ENCODE results near the gene DPP6.

DPP6 gene

DNA sequence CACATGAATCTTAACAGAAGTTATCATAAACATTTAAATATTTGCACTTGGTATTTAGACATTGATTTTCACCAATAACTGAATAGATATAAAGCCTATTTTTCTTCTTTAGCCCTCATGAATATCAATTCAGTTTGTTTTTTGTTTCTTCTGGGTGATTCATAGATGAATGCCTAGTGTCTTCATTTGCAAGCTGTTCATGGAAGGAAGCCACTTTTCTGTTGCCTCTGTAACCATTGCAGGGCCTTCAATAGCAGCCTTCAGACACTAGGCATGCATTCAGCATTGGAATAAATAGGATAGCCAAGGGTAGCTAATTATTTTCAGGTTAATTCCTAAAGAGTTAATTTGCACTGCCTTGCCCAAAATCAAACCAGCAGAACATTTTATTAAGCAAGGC is 375.3 kb downstream of the DPP6 start:
- H3K27ac ChIP-seq: no peak overlapping the region
- no peak for TF ChIP-seq CTCF (IDR thresholded peaks at IDR 0.05)
- H3K4me3 ChIP-seq: no peak overlapping the region
- no peak for DNase-seq (ENCODE audit: low spot score)

- TF ChIP-seq CTCF (IDR thresholded peaks at IDR 0.05): no peak
- Histone ChIP-seq H3K27ac (no peak overlapping the region), H3K4me3 (no peak overlapping the region)
- no peak for DNase-seq (ENCODE audit: low spot score)
Measured at GRCh38 chr7:154429666-154430404, 377.6 kb downstream of the DPP6 start.

DNA sequence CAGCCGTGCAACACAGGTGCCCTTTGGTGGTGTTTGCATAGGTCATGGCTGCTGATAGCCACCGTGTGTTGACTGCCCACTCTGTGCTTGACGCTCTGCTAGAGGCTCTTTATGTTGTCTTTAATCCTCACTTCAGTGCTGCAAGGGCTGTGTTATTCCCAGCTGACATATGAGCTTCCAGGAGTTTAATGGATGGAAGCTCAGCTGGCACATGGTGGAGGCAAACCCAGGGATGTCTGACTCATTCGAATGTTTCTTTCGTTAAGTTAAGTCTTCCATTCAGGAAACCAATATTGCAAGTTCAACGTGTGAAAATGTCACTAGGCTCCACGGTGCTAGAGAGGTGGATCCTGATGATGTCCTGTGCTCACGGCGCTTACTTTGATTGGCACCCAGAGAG is 378.4 kb downstream of the DPP6 start:
- DNase-seq (ENCODE audit: low spot score): no peak
- TF ChIP-seq CTCF (IDR thresholded peaks at IDR 0.05): no peak
- no peak overlapping the region for H3K27ac ChIP-seq
- no peak overlapping the region for H3K4me3 ChIP-seq

GRCh38 chr7:154431045-154431444 is 378.8 kb downstream of the DPP6 start:
- Histone ChIP-seq H3K4me3 (no peak overlapping the region), H3K27ac (no peak overlapping the region)
- no peak for TF ChIP-seq CTCF (IDR thresholded peaks at IDR 0.05)
- DNase-seq (ENCODE audit: low spot score): no peak

- H3K4me3 ChIP-seq: no peak overlapping the region
Measured at GRCh38 chr7:154433632-154434598, 381.7 kb downstream of the DPP6 start.

DNA sequence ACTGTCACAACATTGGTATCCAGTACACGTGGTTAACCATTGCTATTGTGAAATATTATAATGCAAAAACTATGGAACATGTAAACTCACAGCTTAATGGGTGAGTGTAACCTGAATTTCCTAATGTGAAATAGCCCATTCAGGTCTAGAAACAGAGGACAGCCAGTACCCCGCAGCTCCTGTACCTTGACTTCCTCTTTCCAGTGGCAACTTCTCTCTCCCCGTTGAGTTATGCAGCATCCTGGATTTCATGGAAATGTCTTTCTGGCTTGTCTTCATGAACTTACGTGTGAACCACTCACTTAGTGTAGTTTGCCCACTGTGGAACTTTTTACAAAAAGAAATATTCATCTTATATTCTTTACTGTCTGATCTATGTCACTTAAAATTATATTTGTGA is 384.4 kb downstream of the DPP6 start:
- Histone ChIP-seq H3K4me3 (no peak overlapping the region), H3K27ac (no peak overlapping the region)
- no peak for DNase-seq (ENCODE audit: low spot score)
- no peak for TF ChIP-seq CTCF (IDR thresholded peaks at IDR 0.05)

More at GRCh38 chr7:154433632-154434598, 381.7 kb downstream of the DPP6 start:
- no peak overlapping the region for H3K27ac ChIP-seq
- DNase-seq (ENCODE audit: low spot score): no peak
- no peak for TF ChIP-seq CTCF (IDR thresholded peaks at IDR 0.05)

All from coronary artery (tissue), 2 donors.